NCI-H2196 (cell line): Measurements from ENCODE around the gene BCAS3.
"Not testable (repeated sequence)": the region's sequence is repeated elsewhere in the genome, so short reads cannot be mapped to it uniquely, and the experiment has no call there.

Experiments used
- DNase-seq: peaks from one replicate; lab custom pipeline; 2025; ENCODE audit not compliant: unreplicated experiment; lab: John Stamatoyannopoulos, UW

BCAS3 gene

DNA sequence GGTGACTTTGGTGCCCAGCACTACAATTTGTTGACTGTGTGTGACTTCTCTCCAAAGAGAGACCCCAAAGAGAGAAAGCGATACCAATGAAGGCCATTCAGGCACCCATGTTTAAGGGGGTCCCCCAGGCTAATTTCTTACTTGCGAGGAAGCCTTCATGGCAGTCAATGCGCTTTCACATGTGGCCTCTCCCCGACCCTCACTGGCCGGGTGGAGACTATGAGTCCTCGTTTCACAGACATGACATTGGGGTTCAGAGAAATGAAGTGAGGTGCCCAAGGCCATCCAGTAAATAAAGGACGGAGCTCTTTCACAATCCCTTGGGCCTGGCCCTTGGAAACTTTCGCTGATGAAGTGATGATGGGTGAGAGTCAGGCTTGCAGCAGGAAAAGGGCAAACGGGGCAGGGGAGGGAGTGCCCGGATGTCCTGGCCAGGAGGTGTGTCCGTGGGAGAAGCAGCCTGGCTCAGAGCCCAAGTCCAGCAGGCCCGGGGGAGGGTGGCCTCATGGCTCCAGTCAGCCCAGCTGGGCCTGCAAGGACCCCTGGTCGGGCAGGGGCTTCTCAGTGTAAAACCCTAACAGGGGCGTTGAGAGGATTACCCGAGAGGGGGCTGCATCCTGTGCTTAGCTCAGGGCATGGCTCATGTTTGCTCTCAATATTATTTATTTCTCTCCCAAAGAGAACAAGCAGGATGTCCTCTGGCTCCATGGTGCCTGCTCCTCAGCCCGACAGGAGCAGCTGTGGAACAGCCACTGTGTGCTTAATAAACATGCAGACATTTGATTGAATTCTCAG is 736.7 kb downstream of the BCAS3 start:
- no peak for DNase-seq

DNA sequence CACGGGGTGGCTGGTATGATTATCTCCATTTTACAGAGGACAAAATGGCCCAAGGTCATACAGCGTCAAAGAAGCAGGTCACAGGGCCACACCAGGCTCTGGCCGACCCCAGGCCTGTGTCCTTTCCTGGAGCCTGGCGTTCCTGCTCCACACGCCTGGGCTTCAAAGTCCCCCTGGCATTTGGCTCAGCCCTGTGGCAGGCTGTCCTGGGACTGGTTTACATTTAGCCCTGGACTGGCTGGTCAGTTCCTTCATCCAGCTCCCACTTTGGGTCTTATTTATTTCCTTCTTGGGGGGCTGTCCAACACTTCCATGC is 737.2 kb downstream of the BCAS3 start:
- DNase-seq, result no peak

DNA sequence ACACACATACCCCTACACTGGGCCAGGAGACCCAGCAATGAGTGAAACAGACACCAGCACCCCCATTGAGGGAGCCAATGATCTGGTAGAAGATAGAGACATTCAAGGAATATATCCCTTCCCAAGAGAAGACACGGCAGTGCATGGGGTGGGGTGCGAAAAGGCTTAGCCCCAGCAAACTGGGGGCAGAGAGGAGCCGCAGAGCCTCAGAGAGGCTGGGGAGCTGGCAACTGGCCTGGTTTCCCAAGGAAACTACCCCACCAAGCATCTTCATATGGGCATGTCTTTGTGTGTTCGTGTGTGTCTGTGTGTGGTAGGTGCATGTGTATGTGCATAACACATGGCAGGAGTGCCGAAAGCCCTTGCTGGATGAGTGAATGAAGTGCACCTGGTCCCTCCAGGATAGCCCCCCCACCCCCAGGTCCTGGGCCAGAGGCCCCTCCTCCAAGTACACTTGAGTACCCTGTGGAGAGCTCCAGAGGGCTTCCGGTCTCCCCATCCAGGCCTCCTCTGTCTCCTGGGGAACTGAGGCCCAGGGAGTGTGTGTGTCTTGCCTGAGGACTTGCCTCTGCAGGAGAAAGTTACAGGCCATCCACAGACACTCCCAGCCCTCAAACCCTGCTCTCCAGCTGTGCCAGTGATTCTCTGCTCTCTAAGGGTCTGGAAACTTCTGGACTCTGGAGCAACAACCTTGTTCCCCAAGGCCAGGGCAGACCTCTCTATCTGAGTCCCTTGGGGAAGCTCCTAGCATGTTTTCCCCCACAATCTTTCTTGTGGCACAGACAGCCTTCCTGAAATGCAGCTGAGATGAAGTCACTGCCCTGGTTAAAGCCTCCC is 737.9 kb downstream of the BCAS3 start:
- no peak for DNase-seq

DNA sequence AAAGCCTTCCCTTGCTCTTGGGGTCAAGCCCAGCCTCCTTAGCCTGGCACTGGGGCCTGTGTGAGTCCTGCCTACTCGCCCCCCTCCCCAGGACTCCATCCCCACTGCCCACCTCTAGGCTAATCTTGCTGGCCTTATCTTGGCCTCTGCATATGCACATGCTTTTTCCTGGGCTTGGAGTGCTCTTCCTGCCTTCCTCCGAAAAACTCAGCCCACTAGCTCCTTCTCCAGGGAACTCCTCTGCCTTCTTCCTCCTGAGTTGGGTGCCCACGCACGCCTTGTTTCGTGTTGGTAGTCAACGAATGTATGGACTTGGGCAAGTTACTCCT is 738.5 kb downstream of the BCAS3 start:
- DNase-seq, result no peak

DNA sequence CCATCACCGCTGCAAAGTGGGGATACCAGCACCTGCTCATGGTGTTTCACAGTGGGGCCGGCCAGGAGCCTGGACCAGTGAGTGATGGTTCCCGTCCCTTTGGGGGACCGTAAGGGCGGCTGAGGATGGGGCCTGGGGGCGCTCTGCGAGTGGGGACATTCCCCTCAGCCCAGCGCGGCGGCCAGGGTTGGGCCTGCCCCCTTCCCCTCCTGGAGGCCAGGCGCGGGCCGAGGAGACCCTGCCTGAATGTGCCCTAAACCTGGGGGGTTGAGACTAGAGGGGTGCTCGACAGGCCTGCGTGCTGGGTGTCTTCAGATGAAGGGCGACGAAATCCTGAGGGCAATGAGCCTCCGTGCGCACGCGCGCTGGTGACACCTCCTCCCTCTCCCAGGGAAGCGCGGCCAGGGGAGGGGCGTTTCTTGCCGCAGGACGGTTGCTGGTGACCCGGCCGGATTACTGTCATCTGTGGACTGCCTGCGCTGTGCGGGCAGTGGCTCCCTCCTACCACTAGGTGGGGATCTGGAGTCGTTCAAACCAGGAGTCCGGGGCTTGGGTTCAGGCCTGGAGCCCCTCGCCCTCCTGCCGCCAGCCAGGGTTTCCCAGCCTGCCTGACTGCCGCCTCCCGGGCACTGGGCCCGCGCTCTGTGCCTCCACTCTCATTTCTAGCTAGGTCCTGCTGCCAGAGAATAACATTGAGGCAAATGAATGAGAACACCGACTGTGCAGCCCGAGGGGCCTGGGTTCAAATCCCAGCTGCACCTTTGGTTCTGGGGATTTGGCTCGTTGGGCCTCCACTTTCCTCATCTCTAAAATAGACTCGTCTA is 739.1 kb downstream of the BCAS3 start:
- DNase-seq, result peak; percentile 76

DNA sequence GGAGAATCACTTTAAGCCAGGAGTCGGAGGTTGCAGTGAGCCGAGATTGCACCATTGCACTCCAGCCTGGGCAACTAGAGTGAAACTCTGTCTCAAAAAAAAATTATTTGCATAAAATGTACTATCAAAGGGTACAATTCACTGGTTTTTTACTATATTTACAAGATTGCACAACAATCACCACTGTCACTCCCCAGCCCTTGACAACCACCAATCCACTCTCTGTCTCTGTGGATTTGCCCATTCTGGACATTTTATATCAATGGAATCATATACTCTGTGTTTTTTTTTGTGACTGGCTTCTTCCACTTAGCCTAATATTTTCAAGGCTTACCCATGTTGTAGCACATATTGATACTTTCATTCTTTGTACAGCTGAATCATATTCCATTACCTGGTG is 740.8 kb downstream of the BCAS3 start:
- DNase-seq, result no peak

DNA sequence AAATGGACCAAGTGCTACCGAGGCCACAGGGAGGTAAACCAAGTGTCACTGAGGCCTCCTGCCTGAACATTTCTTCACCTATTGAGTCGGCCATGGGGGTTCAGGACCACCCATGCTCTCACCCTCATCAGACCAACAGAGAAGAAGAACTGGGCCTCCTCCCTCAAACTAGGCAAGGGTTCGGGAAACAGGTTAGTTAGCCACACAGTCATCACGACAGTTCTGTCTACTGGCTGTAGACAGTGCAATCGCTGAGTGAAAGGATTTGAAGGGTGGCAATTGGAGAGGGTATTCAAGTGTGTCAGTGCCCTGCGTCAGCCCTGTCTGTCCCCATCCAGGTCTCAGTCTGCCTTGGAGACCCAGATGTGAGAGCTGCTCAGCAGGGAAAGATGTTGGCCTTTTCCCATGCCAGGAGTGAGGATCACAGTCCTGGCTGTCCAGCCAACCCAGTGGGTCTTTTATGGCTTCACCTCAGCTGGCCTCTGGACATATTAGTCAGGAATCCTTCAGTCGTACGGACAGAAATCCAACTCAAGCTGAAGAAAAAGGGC is 741.9 kb downstream of the BCAS3 start:
- DNase-seq, result no peak

DNA sequence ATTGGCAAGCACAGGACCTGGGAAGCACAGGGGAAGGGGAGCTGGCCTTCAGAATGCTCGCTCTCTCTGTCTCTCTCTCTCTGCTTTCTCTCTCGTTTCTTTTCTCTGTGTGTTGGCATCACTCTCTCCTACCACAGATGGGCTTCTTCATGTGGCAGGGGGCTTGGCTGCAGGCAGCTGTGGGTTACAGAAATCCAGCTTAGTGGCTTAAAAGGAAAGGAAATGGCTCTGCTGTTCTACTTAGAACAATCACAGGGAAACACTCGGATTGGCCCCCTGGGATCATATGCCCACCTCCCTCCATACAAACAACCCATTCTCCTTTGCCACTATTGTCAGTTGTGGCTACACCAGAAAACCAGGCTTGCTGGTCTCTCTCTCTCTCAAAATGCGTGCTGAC is 742.4 kb downstream of the BCAS3 start:
- no peak for DNase-seq

DNA sequence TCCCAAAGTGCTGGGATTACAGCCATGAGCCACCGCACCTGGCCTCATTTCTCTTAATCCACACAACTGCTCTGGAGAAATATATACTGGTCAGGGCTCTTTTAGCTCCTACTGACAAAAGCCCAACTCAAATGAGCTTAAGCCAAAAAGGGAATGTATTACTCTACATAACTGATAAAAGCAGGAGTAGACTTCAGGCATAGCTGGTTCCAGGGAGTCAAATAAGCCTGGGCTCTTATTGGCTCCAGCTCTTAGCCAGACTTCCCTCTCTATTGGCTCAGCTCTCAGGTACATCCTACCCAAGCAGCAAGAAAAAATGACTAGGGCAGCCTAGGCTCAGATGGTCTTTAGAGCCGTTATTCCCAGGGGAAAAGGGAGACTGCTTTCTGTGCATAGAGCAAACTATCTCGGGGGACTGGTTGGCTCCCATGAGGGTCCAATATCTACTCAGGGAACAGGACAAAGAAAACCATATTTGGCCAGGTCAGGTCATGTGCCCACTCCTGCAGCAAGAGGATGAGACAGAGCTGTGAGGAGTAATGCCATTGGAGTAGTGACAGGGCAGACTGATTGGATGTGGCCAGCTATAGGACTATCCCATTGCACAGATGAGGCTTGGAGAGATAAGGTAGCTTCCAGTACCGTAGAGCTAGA is 743.2 kb downstream of the BCAS3 start:
- no peak for DNase-seq

DNA sequence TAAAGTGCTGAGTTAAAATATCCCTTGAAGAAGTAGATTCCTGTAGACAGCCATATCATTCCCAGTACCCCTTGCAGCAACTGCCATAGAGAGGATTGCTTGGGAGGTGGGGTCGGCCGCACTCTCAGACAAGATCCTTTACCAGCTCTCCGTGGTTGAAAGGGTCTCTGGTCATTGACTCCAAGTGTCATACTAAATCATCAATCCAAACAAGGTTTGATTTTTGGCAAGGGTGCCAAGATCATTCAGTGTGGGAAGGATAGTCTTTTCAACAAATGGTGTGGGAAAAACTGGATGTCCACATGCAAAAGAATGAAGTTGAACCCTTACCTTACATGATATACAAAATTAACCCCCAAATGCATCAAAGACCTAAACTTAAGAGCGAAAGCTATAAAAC is 743.8 kb downstream of the BCAS3 start:
- DNase-seq, result no peak

DNA sequence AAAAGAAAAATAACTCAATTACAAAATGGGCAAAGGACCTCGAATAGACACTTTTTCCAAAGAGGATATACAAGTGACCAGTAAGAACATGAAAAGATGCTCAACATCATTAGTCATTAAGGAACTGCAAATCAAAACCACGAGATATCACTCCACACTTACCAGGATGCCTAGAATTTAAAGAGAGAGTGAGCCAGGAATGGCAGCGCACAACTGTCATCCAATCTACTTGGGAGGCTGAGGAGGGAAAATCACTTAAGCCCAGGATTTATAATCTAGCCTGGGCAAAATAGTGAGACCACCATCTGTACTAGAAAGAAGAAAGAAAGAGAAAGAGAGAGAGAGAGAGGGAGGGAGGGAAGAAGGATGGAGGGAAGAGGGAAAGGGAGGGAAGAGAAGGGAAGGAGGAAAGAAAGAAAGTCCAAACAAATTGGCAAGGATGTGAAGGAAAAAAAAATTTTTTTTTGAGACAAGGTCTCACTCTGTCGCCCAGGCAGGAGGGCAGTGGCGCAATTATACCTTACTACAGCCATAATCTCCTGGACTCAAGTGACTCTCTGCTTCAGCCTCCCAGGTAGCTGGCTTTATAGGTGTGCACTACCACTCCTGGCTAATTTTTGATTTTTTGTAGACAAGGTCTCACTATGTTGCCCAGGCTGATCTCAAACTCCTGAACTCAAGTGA is 744.6 kb downstream of the BCAS3 start:
- DNase-seq, result no peak

DNA sequence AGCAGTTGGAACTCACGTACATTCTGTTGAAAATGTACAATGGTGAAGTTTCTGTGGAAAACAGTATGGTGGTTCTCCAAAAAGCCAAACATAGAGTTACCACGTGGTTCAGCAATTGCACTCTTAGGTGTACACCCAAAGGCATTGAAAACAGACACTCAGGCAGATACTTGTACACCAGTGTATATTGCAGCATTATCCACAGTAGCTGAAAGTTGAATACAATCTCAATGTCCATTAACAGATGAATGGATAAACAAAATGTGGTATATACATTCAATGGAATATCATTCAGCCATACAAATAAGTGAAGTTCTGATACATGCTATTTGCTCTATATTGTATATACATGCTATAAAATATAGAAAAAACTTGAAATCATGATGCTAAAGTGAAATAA is 745.2 kb downstream of the BCAS3 start:
- DNase-seq, result no peak

DNA sequence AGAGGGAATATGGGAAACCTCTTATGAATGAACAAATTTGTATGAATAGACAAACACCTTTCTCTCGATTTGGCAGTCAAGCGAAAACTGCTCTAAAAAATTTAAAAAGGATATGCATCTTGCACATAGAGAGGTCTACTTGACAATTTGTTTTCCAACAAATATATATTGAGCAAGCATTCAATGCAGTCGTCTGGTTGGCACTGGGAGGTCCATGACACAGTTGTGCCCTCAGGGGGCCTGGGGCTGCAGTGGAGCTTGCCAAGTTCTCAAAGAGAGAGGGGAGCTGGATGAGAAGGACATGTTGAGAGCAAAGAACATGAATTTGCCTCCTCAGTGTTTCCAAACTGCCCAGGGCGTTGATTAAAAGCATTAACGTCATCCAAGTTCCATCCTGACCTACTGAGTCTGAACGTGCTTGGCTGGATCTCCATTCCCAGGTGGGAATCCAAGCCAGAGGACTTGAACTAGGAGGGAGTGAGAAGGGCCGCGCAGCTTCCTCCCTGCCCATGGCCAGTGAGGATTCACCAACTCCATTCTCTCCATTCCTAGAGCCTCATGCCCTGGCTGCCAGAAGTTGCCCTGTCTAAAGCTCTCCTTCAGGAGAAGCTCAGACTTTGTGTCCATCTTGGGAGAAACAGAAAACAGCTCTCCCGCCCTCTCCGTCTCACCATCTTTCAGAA is 746.5 kb downstream of the BCAS3 start:
- DNase-seq, result no peak

DNA sequence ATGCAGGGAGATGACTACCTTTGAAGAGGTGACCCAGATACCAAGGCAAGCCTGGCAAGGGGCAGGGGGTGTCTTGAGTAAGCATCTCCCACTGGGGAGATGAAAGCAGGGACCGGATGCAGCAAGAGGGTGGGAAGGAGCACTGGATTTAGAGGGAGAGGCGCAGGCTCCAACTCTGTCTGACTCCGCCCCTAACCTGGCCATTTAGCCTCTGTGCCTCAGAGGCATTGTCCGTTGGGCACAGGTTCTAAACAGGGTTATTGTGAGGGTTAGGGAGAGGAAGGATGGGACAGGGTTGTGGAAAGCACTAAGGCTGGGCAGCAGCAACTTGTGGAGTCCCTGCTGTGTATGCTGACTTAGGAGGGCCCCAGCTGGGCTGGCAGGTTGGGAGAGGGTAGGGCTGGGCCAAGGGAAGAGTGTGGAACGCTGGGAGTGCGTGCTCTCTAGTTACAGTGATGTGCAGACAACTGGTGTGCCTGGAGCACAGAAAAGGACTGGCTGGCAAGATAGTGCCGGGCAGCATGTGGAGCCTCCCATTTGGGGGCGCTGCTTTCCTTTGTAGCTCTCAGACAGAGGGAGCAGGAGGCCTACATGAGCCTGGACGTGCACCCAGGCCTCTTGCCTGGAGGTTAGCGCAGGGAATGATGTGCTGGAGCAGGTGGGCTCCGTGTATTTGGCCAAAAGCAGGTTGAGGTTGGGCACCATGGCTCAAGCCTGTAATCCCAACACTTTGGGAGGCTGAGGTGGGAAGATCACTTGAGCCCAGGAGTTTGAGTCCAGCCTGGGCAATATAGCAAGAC is 748.2 kb downstream of the BCAS3 start:
- no peak for DNase-seq

DNA sequence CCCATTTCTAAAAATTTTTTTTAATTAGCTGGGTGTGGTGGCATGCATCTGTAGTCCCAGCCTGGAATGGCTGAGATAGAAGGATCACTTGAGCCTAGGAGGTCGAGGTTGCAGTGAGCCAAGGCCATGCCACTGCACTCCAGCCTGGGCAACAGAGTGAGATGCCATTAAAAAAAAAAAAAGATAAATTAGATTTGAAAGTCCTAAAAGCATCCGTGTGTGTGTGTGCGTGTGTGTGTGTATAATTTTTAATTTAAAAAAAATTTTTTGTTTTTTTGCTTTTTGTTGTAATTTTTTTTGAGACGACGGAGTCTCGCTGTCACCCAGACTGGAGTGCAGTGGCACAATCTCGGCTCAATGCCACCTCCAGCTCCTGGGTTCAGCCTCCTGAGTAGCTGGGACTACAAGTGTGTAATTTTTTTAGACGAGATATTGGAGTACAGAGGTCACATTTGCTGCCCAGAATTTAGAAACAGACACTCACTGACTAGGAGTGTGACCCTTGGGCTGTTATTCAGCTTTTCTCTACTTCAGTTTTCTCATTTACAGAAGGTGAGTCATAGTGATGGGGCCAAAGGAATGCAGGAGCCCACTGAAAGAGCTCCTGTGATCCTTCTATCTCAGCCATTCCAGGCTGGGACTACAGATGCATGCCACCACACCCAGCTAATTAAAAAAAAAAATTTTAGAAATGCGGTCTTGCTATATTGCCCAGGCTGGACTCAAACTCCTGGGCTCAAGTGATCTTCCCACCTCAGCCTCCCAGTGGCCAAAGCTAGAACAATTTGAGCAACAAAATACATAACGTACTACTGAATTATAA is 749.0 kb downstream of the BCAS3 start:
- DNase-seq, result no peak

DNA sequence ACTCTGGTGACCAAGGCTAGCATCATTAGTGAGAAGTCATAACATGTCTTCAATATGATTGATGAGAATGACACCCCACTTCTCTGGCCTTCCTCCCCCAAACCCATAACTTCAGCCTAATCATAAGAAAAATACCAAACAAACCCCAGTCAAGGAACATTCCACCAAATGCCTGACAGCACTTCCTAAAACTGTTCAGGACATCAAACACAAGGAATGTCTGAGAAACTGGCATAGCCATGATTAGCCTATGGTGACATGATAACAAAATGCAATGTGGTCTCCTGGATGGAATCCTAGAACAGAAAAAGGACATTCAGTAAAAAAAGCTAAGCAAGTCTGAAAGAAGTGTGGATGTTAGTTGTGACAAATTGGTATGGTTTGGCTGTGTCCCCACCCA is 749.9 kb downstream of the BCAS3 start:
- DNase-seq, result no peak

DNA sequence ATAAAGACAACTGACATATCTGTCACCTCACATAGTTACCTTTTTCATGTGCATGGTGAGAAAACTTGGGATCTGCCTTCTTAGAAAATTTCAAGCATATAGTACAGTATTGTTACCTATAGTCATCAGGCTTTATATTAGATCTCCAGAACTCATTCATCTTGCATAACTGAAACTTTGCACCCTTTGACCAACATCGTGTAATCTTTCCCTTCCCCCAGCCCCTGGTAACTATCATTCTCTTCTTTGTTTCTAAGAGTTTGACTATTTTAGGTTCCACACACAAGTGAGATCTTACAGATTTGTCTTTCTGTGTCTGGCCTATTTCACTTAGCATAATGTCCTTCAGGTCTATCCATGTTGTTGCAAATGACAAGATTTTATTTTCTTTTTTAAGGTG is 751.6 kb downstream of the BCAS3 start:
- no peak for DNase-seq

DNA sequence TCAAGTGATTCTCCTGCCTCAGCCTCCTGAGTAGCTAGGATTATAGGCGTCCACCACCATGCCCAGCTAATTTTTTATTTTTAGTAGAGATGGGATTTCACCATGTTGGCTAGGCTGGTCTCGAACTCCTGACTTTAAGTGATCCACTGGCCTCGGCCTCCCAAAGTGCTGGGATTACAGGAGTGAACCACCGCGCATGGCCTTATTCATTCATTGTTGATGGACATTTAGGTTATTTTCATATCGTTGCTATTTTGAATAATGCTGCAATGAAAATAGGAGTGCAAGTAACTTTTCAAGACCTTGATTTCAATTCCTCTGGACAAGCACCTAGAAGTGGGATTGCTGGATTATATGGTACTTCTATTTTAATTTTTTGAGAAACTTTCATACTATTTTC is 752.2 kb downstream of the BCAS3 start:
- not testable (repeated sequence) for DNase-seq
